ENCODE measurements around the gene GSG1L.

The GSG1L gene

GRCh38 chr16:27786221-27786922 is 277.1 kb downstream of the GSG1L start:
- TF ChIP-seq GATA1 (IDR thresholded peaks at IDR 0.05; ENCODE audit: low read depth, low read length) (no peak), POLR2A (IDR thresholded peaks at IDR 0.05; ENCODE audit: low read length) (no peak)
- DNase-seq: no peak

- no peak for DNase-seq
- TF ChIP-seq POLR2A (IDR thresholded peaks at IDR 0.05; ENCODE audit: low read length) (no peak), GATA1 (IDR thresholded peaks at IDR 0.05; ENCODE audit: low read depth, low read length) (no peak)
These were observed 278.2 kb downstream of the GSG1L start for GRCh38 chr16:27785307-27785678.

- no peak for TF ChIP-seq GATA1 (IDR thresholded peaks at IDR 0.05; ENCODE audit: low read depth, low read length)
- TF ChIP-seq POLR2A (IDR thresholded peaks at IDR 0.05; ENCODE audit: low read length): no peak
- no peak for DNase-seq
These were observed 278.9 kb downstream of the GSG1L start for GRCh38 chr16:27784351-27785306.

GRCh38 chr16:27781981-27782880 is 281.3 kb downstream of the GSG1L start:
- TF ChIP-seq POLR2A (IDR thresholded peaks at IDR 0.05; ENCODE audit: low read length) (no peak), GATA1 (IDR thresholded peaks at IDR 0.05; ENCODE audit: low read depth, low read length) (no peak)
- no peak for DNase-seq

- TF ChIP-seq POLR2A (IDR thresholded peaks at IDR 0.05; ENCODE audit: low read length) (no peak), GATA1 (IDR thresholded peaks at IDR 0.05; ENCODE audit: low read depth, low read length) (no peak)
These were observed 282.4 kb downstream of the GSG1L start for GRCh38 chr16:27781195-27781524.

GRCh38 chr16:27780468-27781194 is 282.9 kb downstream of the GSG1L start:
- DNase-seq: no peak
- no peak for TF ChIP-seq POLR2A (IDR thresholded peaks at IDR 0.05; ENCODE audit: low read length)
- TF ChIP-seq GATA1 (IDR thresholded peaks at IDR 0.05; ENCODE audit: low read depth, low read length): no peak

More at GRCh38 chr16:27781195-27781524, 282.4 kb downstream of the GSG1L start:
- no peak for DNase-seq

- DNase-seq: no peak
- no peak for TF ChIP-seq POLR2A (IDR thresholded peaks at IDR 0.05; ENCODE audit: low read length)
- no peak for TF ChIP-seq GATA1 (IDR thresholded peaks at IDR 0.05; ENCODE audit: low read depth, low read length)
These were observed 283.8 kb downstream of the GSG1L start for GRCh38 chr16:27779641-27780164.

- no peak for DNase-seq
- no peak for TF ChIP-seq POLR2A (IDR thresholded peaks at IDR 0.05; ENCODE audit: low read length)
- TF ChIP-seq GATA1 (IDR thresholded peaks at IDR 0.05; ENCODE audit: low read depth, low read length): no peak
These were observed 284.5 kb downstream of the GSG1L start for GRCh38 chr16:27778926-27779570.

- TF ChIP-seq GATA1 (IDR thresholded peaks at IDR 0.05; ENCODE audit: low read depth, low read length) (no peak), POLR2A (IDR thresholded peaks at IDR 0.05; ENCODE audit: low read length) (no peak)
- no peak for DNase-seq
These were observed 285.2 kb downstream of the GSG1L start for GRCh38 chr16:27778171-27778925.

- no peak for DNase-seq
- TF ChIP-seq POLR2A (IDR thresholded peaks at IDR 0.05; ENCODE audit: low read length) (no peak), GATA1 (IDR thresholded peaks at IDR 0.05; ENCODE audit: low read depth, low read length) (no peak)
These were observed 286.0 kb downstream of the GSG1L start for GRCh38 chr16:27777527-27777926.

GRCh38 chr16:27776556-27777225 is 286.8 kb downstream of the GSG1L start:
- no peak for TF ChIP-seq POLR2A (IDR thresholded peaks at IDR 0.05; ENCODE audit: low read length)
- no peak for TF ChIP-seq GATA1 (IDR thresholded peaks at IDR 0.05; ENCODE audit: low read depth, low read length)
- no peak for DNase-seq

Measured in erythroblast (primary cell).